ENCODE data around the gene GTSE1. TPM values are rescaled to one million over a fixed set of nuclear protein-coding genes. Genes with fewer than 3 reads are reported as not detected.

The GTSE1 gene
- total RNA-seq, 1 experiment from 2014 or later, result 42.6 TPM

DNA sequence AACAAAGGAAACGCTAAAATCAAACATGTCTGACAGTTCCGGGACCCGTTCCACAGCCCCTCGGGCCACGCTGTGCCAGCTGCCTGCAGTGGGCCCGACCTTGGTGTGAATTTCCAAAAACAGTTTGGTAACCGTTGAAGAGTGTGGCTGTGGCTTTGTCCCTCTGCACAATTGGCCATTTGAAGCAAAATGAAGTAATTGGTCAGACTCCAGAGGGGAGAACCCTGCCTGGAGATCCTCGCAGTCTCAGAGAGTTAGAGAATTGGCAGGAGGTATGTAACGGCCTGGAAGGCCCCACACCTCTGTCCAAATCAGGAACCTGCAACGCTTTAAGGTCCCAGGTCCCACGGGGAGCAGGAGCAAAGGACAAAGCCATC lies 65.1 kb downstream of the GTSE1 start:
- Mint-ChIP-seq H3K36me3 (ENCODE audit: insufficient read depth in 1 of 3, low read depth in 3 of 3) (peaks cover 11 to 47% (median 46%) of the 10 kb centered on the region in 3 experiments; a peak in 6 of 7 replicates), H3K4me1 (no peaks in the 10 kb centered on the region; a peak in 1 of 4 replicates), H3K27ac (no peak overlapping the region; a peak in 1 of 7 replicates), H3K4me3 (no peak overlapping the region), H3K9me3 (peaks cover 2 to 8% of the 10 kb centered on the region in 2 experiments; a peak in 2 of 5 replicates), H3K27me3 (ENCODE audit: low read depth) (no peaks in the 10 kb centered on the region; the same call in 1 of the 2 replicates)
- H4K91ac ChIP-seq (ENCODE audit: insufficient read length, low read depth, low read length), result no peak overlapping the region
- no peak for DNase-seq
- H2AK5ac ChIP-seq (ENCODE audit: insufficient read length, low read length), result no peak overlapping the region
- no peak overlapping the region for H3T11ph ChIP-seq (ENCODE audit: low read length)
- H4K8ac ChIP-seq (replicated peaks; ENCODE audit: insufficient read length, low read depth, low read length), result no peak overlapping the region
- H3K4me1 ChIP-seq (ENCODE audit: insufficient read depth, low read length), result no peaks in the 10 kb centered on the region; the same call in 1 of the 2 replicates
- no peak overlapping the region for H2BK12ac ChIP-seq (ENCODE audit: insufficient read length, low read depth, low read length)
- H3K79me1 ChIP-seq (ENCODE audit: insufficient read depth, low read depth, low read length, poor library complexity, severe bottlenecking), result no peaks in the 10 kb centered on the region
- H2BK15ac ChIP-seq (ENCODE audit: low read depth, low read length), result no peak overlapping the region
- WGBS (ENCODE audit: extremely low coverage, insufficient read length, low lambda C conversion rate), result no CpG with 5 or more reads among the region's 11 CpGs
- no peak overlapping the region for H2BK120ac ChIP-seq (ENCODE audit: low read depth, low read length, poor library complexity, severe bottlenecking)
- H3K9me3 ChIP-seq (ENCODE audit: control insufficient read depth, low read depth, low read length), result no peaks in the 10 kb centered on the region
- no peak overlapping the region for H3K4me2 ChIP-seq (ENCODE audit: insufficient read depth, insufficient read length, low read length)
- H3K79me2 ChIP-seq (ENCODE audit: insufficient read depth, low read length), result no peaks in the 10 kb centered on the region
- no peak overlapping the region for H2BK20ac ChIP-seq (ENCODE audit: low read depth, low read length, poor library complexity, severe bottlenecking)
- no peaks in the 10 kb centered on the region for H3K23me2 ChIP-seq (ENCODE audit: insufficient read length, low read depth, low read length, poor library complexity, severe bottlenecking)
- TF ChIP-seq, protein P1, sequence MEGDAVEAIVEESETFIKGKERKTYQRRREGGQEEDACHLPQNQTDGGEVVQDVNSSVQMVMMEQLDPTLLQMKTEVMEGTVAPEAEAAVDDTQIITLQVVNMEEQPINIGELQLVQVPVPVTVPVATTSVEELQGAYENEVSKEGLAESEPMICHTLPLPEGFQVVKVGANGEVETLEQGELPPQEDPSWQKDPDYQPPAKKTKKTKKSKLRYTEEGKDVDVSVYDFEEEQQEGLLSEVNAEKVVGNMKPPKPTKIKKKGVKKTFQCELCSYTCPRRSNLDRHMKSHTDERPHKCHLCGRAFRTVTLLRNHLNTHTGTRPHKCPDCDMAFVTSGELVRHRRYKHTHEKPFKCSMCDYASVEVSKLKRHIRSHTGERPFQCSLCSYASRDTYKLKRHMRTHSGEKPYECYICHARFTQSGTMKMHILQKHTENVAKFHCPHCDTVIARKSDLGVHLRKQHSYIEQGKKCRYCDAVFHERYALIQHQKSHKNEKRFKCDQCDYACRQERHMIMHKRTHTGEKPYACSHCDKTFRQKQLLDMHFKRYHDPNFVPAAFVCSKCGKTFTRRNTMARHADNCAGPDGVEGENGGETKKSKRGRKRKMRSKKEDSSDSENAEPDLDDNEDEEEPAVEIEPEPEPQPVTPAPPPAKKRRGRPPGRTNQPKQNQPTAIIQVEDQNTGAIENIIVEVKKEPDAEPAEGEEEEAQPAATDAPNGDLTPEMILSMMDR (conservative IDR thresholded peaks at IDR 0.05), result no peak
- H3K9ac ChIP-seq (ENCODE audit: extremely low read depth, insufficient read length, low read length), result no peak overlapping the region
- H3K18ac ChIP-seq (ENCODE audit: insufficient read length, low read depth, low read length), result no peak overlapping the region
- no peak overlapping the region for H2AFZ ChIP-seq (ENCODE audit: low read length)
- H4K20me1 ChIP-seq (ENCODE audit: control insufficient read depth, insufficient read depth, insufficient read length), result no peaks in the 10 kb centered on the region
- H3K27ac ChIP-seq (ENCODE audit: insufficient read length, low read depth, low read length), result no peak overlapping the region
- no peak overlapping the region for H3K23ac ChIP-seq (ENCODE audit: insufficient read length, low read depth, low read length)
- H3K14ac ChIP-seq (ENCODE audit: insufficient read depth, low read length), result no peak overlapping the region
- H3K4ac ChIP-seq (ENCODE audit: low read depth, low read length), result no peak overlapping the region
- no peak overlapping the region for H2BK5ac ChIP-seq (ENCODE audit: insufficient read length, low read length)
- no peak overlapping the region for H4K5ac ChIP-seq (ENCODE audit: insufficient read length, low read depth, low read length)
- no peaks in the 10 kb centered on the region for H3K27me3 ChIP-seq (ENCODE audit: insufficient read depth, low read length)
- H3K56ac ChIP-seq (ENCODE audit: insufficient read length, low read depth, low read length), result no peak overlapping the region

All from H9 (cell line).